GM10266 (cell line): ENCODE data around the gene HTT.

Experiments
- DNase-seq: peaks from one replicate; pipeline ENCODE4 v3.0.0; 2012; ENCODE audit errors: extremely low spot score
- TF ChIP-seq, protein P1 (sequence below): IDR thresholded peaks from 2 replicates; pipeline ENCODE4 v1.5.1; 2012; ENCODE audit warnings: mild to moderate bottlenecking, low read depth; ENCODE audit not compliant: control insufficient read depth, insufficient read depth; ENCODE audit errors: missing control alignments

Gene HTT

DNA sequence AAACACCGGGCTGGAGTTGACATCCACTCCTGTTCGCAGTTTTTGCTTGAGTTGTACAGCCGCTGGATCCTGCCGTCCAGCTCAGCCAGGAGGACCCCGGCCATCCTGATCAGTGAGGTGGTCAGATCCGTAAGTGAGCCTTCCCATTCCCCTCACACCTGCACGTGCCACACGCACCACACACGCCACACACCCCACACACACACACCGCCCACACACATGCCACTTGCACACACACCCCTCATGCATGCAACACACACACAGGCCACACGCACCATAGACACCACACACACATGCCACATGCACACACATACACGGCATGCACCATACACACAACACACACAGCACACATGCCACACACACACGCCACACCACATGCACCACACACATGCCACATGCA is 154.4 kb downstream of the HTT start:
- TF ChIP-seq, protein P1, sequence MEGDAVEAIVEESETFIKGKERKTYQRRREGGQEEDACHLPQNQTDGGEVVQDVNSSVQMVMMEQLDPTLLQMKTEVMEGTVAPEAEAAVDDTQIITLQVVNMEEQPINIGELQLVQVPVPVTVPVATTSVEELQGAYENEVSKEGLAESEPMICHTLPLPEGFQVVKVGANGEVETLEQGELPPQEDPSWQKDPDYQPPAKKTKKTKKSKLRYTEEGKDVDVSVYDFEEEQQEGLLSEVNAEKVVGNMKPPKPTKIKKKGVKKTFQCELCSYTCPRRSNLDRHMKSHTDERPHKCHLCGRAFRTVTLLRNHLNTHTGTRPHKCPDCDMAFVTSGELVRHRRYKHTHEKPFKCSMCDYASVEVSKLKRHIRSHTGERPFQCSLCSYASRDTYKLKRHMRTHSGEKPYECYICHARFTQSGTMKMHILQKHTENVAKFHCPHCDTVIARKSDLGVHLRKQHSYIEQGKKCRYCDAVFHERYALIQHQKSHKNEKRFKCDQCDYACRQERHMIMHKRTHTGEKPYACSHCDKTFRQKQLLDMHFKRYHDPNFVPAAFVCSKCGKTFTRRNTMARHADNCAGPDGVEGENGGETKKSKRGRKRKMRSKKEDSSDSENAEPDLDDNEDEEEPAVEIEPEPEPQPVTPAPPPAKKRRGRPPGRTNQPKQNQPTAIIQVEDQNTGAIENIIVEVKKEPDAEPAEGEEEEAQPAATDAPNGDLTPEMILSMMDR: no peak
- DNase-seq: no peak

DNA sequence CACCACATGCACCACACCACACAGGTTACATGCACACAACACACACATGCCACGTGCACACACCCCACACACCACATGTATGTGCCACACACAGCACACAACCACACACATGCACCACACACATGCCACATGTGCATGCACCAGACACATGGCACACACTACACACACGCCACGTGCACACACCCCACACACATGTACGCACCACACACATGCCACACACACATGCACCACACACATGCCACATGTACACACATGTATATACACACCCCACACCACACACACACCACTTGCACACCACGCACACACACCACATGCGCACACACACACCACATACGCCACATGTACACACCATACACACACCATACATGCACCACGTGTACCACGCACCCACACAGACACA is 154.8 kb downstream of the HTT start:
- DNase-seq: no peak
- TF ChIP-seq, protein P1: no peak

DNA sequence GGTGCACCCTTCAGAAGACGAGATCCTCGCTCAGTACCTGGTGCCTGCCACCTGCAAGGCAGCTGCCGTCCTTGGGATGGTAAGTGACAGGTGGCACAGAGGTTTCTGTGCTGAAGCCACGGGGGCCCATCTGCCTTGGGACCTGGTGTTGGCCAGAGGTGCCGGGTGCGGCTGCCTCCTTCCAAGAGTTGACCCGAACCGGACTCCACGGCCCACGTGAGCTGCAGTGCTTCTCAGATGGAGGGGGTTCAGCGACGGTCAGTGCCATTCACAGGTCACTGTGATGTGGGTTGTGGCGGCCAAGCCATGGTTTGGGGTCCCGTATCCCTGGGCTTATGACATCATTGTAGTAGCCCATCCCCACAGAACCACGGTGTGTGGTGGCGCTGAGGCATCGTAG is 155.5 kb downstream of the HTT start:
- DNase-seq: no peak
- TF ChIP-seq, protein P1: no peak

DNA sequence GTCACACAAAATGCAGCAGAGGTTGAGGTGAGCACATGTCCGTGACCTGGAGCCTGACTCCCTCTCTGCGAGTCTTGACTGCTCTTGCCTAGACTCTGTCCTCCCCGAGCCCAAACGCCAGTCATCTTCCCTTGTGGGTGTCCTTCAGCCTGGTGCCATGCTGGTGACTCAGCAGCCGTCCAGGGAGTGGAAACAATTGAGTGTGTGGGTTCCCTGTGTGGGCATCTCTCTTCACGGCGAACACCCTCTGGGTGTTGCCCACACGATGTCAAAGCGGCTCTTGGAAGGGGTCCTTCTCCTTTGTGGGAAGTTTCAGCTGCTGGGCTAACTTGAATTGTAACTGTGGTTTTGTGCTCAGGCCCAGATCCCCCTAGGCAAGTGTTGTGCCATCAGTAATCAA is 157.0 kb downstream of the HTT start:
- TF ChIP-seq, protein P1: no peak
- no peak for DNase-seq

DNA sequence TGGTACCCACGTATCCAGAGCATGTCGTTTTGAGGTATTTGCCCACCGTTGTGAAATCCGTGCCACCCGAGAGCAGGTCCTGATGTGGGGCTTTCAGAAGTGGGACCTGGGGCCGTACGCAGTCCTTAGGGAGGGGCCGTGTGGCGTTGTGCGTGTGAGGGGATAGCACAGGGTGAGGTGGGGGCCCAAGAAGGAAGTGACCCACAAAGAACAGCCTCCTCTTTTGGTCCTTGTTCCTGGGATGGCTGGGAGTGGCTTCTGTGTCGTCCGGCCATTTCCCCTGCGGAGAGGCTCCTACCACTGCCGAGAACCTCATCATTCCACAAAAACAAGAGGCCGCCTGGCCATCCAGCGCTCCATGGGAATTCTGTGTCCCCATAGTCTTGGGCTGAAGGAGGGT is 157.5 kb downstream of the HTT start:
- no peak for DNase-seq
- TF ChIP-seq, protein P1: no peak

DNA sequence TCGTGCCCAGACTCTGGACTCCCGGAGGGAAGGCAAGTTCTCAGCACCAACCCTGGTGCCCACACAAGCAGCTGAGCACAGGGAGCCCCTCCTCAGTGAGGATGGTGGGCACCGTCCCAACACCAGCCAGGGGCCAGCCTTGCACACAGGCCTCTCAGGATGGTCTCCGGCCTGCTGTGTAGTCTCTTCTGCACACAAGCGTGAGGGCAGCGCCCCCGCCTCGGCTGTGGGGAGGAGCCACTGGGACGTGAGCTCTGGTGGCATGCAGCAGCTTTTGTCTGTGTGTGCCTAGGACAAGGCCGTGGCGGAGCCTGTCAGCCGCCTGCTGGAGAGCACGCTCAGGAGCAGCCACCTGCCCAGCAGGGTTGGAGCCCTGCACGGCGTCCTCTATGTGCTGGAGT is 158.4 kb downstream of the HTT start:
- no peak for DNase-seq
- TF ChIP-seq, protein P1: no peak

DNA sequence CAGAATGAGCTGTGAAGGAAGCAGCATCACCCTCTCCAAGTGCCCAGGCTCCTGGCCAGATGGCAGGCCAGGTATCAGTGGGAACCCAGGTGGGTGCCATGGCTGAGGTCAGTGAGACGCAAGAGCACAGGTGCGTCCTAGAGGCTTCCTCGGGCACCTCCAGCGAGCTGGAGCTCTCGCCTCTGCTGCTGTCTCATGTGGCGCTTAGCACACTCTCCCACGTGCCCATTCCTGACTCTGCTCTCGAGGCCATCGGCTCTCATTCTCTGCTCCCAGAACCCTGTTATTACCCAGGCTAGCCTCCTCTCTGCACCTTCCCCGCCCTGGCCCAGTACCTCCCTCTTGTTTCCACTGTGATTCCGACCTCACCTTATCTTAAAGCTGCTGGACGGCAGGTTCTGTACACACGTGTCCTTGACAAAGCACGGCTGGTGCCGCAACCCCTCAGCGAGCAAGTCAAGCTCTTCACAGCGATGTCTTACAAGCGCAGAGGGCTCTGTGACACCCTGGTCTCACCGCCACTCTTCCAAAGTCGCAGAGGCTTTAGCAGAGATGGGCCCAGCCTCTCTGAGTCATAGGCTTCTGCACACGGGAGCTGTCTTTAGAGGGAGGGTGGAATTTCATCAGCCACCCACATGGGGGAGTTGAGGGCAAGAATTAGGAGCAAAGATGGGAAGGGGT is 159.1 kb downstream of the HTT start:
- no peak for DNase-seq
- TF ChIP-seq, protein P1: no peak
